Ishikawa (cell line): ENCODE measurements around the gene CCDC201.

Source experiments
- CEBPB ChIP-seq: IDR thresholded peaks from 2 replicates; pipeline ENCODE4 v1.6.1; 2012
- CREB1 ChIP-seq: IDR thresholded peaks from 2 replicates; pipeline ENCODE4 v1.6.1; 2012; ENCODE audit warnings: low read depth
- EGR1 ChIP-seq: IDR thresholded peaks from 2 replicates; pipeline ENCODE4 v1.6.1; 2012
- EP300 ChIP-seq: IDR thresholded peaks from 2 replicates; pipeline ENCODE4 v1.6.1; 2012; ENCODE audit warnings: borderline replicate concordance
- FOXM1 ChIP-seq: IDR thresholded peaks from 2 replicates; pipeline ENCODE4 v1.6.1; 2012; ENCODE audit warnings: low read depth, borderline replicate concordance
- NFIC ChIP-seq: IDR thresholded peaks from 2 replicates; pipeline ENCODE4 v1.6.1; 2012
- RAD21 ChIP-seq: IDR thresholded peaks from 2 replicates; pipeline ENCODE4 v1.6.1; 2012; ENCODE audit warnings: low read depth
- TAF1 ChIP-seq: IDR thresholded peaks from 2 replicates; pipeline ENCODE4 v1.6.1; 2012; ENCODE audit warnings: low read depth, mild to moderate bottlenecking
- TCF12 ChIP-seq: IDR thresholded peaks from 2 replicates; pipeline ENCODE4 v1.6.1; 2012; ENCODE audit warnings: low read depth
- TEAD4 ChIP-seq: IDR thresholded peaks from 2 replicates; pipeline ENCODE4 v1.6.1; 2012
- YY1 ChIP-seq: IDR thresholded peaks from 2 replicates; pipeline ENCODE4 v1.6.1; 2012; ENCODE audit warnings: low read depth
- ZBTB7A ChIP-seq: IDR thresholded peaks from 2 replicates; pipeline ENCODE4 v1.6.1; 2012; ENCODE audit warnings: low read depth
- TF ChIP-seq, protein P1 (sequence below): IDR thresholded peaks from 2 replicates; pipeline ENCODE4 v1.6.1; 2012
- TF ChIP-seq, protein P2 (sequence below): IDR thresholded peaks from 2 replicates; pipeline ENCODE4 v1.6.1; 2012
- TF ChIP-seq, protein P3 (sequence below): IDR thresholded peaks from 2 replicates; pipeline ENCODE4 v1.6.1; 2012; ENCODE audit warnings: low read depth, mild to moderate bottlenecking

Gene CCDC201

DNA sequence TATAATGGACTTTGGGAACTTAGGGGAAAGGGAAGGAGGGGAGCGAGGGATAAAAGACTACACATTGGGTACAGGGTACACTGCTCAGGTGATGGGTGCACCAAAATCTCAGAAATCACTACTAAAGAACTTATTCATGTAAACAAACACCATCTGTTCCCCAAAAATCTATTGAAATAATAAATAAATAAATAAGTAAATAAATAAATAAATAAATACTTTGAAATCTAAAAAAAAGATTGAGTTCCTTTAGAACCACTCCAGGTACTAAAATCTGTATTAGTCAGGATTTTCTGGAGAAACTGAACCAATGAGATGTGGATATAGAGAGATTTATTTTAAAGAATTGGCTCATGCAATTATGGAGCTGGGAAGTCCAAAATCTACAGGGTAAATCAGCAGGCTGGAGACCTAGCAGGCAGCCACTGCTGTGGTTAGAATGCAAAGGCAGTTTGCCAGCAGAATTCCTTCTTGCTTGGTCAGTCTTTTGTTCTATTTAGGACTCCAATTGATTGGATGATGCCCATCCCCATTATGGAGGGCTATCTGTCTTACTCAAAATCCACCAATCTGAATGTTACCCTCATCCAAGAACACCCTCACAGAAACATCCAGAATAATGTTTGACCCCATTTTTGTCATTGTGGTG, 24.3 kb upstream of the CCDC201 start:
- TF ChIP-seq TEAD4 (peak; percentile 67), RAD21 (no peak)

DNA sequence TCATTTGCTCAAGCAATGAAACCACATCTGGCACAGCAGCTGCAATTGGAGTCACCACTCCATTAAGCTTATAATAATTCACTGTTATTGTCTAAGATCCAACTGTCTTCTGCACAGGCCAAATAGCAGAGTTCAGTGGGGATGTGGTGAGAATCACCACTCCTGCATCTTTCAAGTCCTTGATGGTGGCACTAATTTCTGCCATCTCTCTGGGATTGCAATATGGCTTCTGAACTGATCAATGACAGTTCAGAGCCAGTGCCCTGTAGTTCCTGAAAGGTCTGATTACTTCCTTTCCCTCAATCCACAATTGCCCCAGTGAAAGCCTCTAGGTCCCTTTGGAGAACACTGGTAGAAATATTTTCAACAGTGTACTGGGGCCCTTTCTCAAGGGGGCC, 21.8 kb upstream of the CCDC201 start:
- TF ChIP-seq RAD21: no peak
- TF ChIP-seq, protein P1, sequence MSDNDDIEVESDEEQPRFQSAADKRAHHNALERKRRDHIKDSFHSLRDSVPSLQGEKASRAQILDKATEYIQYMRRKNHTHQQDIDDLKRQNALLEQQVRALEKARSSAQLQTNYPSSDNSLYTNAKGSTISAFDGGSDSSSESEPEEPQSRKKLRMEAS: no peak
- TF ChIP-seq, protein P2, sequence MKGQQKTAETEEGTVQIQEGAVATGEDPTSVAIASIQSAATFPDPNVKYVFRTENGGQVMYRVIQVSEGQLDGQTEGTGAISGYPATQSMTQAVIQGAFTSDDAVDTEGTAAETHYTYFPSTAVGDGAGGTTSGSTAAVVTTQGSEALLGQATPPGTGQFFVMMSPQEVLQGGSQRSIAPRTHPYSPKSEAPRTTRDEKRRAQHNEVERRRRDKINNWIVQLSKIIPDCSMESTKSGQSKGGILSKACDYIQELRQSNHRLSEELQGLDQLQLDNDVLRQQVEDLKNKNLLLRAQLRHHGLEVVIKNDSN: no peak
- no peak for TF ChIP-seq FOXM1
- TF ChIP-seq, protein P3, sequence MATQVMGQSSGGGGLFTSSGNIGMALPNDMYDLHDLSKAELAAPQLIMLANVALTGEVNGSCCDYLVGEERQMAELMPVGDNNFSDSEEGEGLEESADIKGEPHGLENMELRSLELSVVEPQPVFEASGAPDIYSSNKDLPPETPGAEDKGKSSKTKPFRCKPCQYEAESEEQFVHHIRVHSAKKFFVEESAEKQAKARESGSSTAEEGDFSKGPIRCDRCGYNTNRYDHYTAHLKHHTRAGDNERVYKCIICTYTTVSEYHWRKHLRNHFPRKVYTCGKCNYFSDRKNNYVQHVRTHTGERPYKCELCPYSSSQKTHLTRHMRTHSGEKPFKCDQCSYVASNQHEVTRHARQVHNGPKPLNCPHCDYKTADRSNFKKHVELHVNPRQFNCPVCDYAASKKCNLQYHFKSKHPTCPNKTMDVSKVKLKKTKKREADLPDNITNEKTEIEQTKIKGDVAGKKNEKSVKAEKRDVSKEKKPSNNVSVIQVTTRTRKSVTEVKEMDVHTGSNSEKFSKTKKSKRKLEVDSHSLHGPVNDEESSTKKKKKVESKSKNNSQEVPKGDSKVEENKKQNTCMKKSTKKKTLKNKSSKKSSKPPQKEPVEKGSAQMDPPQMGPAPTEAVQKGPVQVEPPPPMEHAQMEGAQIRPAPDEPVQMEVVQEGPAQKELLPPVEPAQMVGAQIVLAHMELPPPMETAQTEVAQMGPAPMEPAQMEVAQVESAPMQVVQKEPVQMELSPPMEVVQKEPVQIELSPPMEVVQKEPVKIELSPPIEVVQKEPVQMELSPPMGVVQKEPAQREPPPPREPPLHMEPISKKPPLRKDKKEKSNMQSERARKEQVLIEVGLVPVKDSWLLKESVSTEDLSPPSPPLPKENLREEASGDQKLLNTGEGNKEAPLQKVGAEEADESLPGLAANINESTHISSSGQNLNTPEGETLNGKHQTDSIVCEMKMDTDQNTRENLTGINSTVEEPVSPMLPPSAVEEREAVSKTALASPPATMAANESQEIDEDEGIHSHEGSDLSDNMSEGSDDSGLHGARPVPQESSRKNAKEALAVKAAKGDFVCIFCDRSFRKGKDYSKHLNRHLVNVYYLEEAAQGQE: no peak
- no peak for TF ChIP-seq NFIC
- no peak for TF ChIP-seq TEAD4
- TF ChIP-seq EGR1: no peak
- TF ChIP-seq YY1: no peak
- no peak for TF ChIP-seq TAF1
- TF ChIP-seq ZBTB7A: no peak
- TF ChIP-seq CREB1: no peak
- TF ChIP-seq CEBPB: no peak
- TF ChIP-seq TCF12: no peak

DNA sequence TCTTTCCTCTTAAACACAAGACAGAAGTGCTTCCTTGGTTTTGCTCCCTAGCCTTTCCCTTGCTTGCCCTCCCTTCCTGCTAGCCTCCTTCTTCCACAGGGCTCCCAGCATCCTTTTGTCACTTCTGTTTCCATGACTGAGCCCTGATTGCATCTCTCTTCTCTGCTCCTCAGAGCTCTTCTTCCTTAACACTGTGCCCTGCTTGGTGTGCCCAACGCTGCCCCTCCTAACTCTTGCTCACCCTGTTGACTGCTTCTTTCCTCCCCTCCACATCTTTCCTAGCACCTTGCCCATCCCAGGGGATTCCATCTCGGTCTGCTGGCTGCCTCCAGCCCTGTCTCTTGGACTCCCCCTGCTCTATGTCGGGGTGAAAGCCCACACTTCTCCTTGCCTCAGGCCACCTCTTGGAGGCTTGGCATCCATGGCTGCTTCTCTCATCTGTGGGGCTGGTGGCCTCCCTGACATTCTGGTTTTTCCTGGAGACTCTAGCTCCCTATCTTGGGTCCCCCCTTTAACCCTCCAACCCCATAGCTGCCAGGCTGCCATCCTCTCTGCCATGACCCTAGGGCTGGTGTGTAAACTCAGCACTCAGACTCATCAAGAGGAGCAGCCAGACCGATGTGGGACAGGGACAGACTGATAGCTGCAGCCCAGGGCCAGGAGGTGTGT, 21.2 kb upstream of the CCDC201 start:
- TF ChIP-seq, protein P3: no peak
- TF ChIP-seq RAD21 (no peak), YY1 (no peak), TAF1 (no peak), ZBTB7A (no peak), CREB1 (no peak), EP300 (no peak), TEAD4 (no peak), CEBPB (no peak), TCF12 (no peak), NFIC (no peak), EGR1 (no peak), FOXM1 (no peak)
- TF ChIP-seq, protein P1: no peak
- TF ChIP-seq, protein P2: no peak

DNA sequence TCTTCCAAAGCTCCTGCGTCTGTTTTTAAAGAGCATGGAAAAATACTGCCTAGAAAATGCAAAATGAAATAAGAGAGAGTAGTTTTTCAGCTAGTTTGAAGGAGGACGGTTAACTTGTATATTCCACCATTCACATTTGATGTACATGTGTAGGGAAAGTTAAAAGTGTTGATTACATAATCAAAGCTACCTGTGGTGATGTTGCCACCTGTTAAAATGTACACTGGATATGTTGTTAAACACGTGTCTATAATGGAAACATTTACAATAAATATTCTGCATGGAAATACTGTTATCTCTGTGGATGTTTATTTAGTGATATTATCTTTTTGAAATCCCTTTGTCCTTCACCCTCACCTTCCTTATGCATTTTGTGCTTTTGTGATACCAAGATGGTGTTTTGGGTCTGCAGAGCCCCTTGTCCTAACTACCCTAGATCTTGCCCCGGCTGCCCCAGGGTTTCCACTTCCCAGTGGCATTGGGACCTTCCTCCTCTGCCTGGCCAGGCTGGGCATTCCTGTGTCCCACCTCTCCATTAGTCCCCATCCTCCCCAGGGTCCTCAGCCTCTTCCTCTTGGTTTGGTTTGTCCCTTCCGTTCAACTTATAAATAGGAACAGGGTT, 20.6 kb upstream of the CCDC201 start:
- TF ChIP-seq, protein P3: no peak
- TF ChIP-seq ZBTB7A (no peak), TAF1 (no peak), NFIC (no peak), YY1 (no peak), FOXM1 (no peak), CREB1 (no peak), TEAD4 (no peak), CEBPB (no peak), RAD21 (no peak), EP300 (no peak)
- TF ChIP-seq, protein P1: no peak
- TF ChIP-seq, protein P2: no peak
